Urinary bladder (tissue), 4 donors: ENCODE results near the gene TMC3. TPM values are rescaled to one million over a fixed set of nuclear protein-coding genes. Genes with fewer than 3 reads are reported as not detected.

Experiments
- DNase-seq: peaks from one replicate; pipeline ENCODE4 v3.0.0-alpha.2; 2015; ENCODE audit errors: extremely low spot score
- H3K27ac ChIP-seq: one replicate; pipeline ENCODE4 v1.5.1; 2013; ENCODE audit warnings: low read depth, mild to moderate bottlenecking, moderate library complexity
- H3K36me3 ChIP-seq: one replicate; pipeline ENCODE4 v1.6.1; 2013; ENCODE audit warnings: mild to moderate bottlenecking, moderate library complexity; ENCODE audit not compliant: insufficient read depth
- H3K4me1 ChIP-seq: one replicate; pipeline ENCODE4 v1.6.1; 2013; ENCODE audit warnings: mild to moderate bottlenecking, moderate library complexity; ENCODE audit not compliant: insufficient read depth
- H3K4me3 ChIP-seq: one replicate; pipeline ENCODE4 v1.5.1; 2013; ENCODE audit warnings: low read depth, low read length
- WGBS: extraction: QIAGEN DNeasy Blood & Tissue Kit; methylation state at CpG from one replicate; pipeline ENCODE4 v1.1.7; 2013; 5-methylcytosine and 5-hydroxymethylcytosine counted together
- polyA plus RNA-seq: library from polyadenylated mRNA; stranded (reverse); fragments of 200-250 nt; gene quantifications from one replicate; pipeline ENCODE4 v1.2.3, GENCODE V29; 2013
- total RNA-seq: library from RNA; depleted of rRNA; stranded (reverse); fragments of >200 nt; gene quantifications from one replicate; pipeline ENCODE4 v1.2.3, GENCODE V29; 2014
- donor health status: healthy with polysubstance abuse.
- donor health status: healthy.

TMC3 gene
- total and polyA plus RNA-seq, 2 donors: 0.62 to 0.95 TPM

GRCh38 chr15:81398910-81399551 is 25.0 kb upstream of the TMC3 start:
- Histone ChIP-seq H3K27ac (peak overlapping the region; percentile 50), H3K4me3 (no peak overlapping the region), H3K36me3 (no peaks in the 10 kb centered on the region), H3K4me1 (no peaks in the 10 kb centered on the region)
- DNase-seq: no peak
- 61% methylated on average over 5 of the region's 5 CpGs for WGBS

GRCh38 chr15:81398456-81398855 is 24.4 kb upstream of the TMC3 start:
- no peak overlapping the region for H3K4me3 ChIP-seq
- DNase-seq: no peak
- no peaks in the 10 kb centered on the region for H3K4me1 ChIP-seq
- no peaks in the 10 kb centered on the region for H3K36me3 ChIP-seq
- WGBS: 84% methylated on average over 3 of the region's 3 CpGs
- no peak overlapping the region for H3K27ac ChIP-seq

- Histone ChIP-seq H3K4me1 (no peaks in the 10 kb centered on the region), H3K36me3 (no peaks in the 10 kb centered on the region), H3K27ac (no peak overlapping the region), H3K4me3 (no peak overlapping the region)
- DNase-seq: no peak
These were observed 20.6 kb upstream of the TMC3 start for GRCh38 chr15:81394603-81395002.

GRCh38 chr15:81391657-81392056 is 17.6 kb upstream of the TMC3 start:
- H3K27ac ChIP-seq: no peak overlapping the region
- 98% methylated on average over 2 of the region's 2 CpGs for WGBS
- H3K36me3 ChIP-seq: no peaks in the 10 kb centered on the region
- DNase-seq: no peak
- H3K4me3 ChIP-seq: no peak overlapping the region
- H3K4me1 ChIP-seq: no peaks in the 10 kb centered on the region

GRCh38 chr15:81388436-81388770 is 14.4 kb upstream of the TMC3 start:
- WGBS: 54% methylated on average over 1 of the region's 1 CpG
- H3K27ac ChIP-seq: no peak overlapping the region
- DNase-seq: no peak

GRCh38 chr15:81387621-81388435 is 13.8 kb upstream of the TMC3 start:
- WGBS: 70% methylated on average over 12 of the region's 12 CpGs
- no peaks in the 10 kb centered on the region for H3K4me1 ChIP-seq
- DNase-seq: no peak
- H3K27ac ChIP-seq: no peak overlapping the region
- H3K36me3 ChIP-seq: no peaks in the 10 kb centered on the region
- H3K4me3 ChIP-seq: no peak overlapping the region

More at GRCh38 chr15:81388436-81388770, 14.4 kb upstream of the TMC3 start:
- no peaks in the 10 kb centered on the region for H3K36me3 ChIP-seq
- no peaks in the 10 kb centered on the region for H3K4me1 ChIP-seq
- no peak overlapping the region for H3K4me3 ChIP-seq

- Histone ChIP-seq H3K4me3 (no peak overlapping the region), H3K27ac (no peak overlapping the region), H3K4me1 (no peaks in the 10 kb centered on the region), H3K36me3 (no peaks in the 10 kb centered on the region)
- DNase-seq: no peak
- 44% methylated on average over 2 of the region's 2 CpGs for WGBS
These were observed 12.9 kb upstream of the TMC3 start for GRCh38 chr15:81386947-81387346.

GRCh38 chr15:81385721-81386076 is 11.7 kb upstream of the TMC3 start:
- 97% methylated on average over 4 of the region's 4 CpGs for WGBS
- Histone ChIP-seq H3K27ac (no peak overlapping the region), H3K36me3 (no peaks in the 10 kb centered on the region), H3K4me3 (no peak overlapping the region), H3K4me1 (no peaks in the 10 kb centered on the region)
- no peak for DNase-seq

GRCh38 chr15:81384891-81385720 is 11.1 kb upstream of the TMC3 start:
- no peak for DNase-seq
- Histone ChIP-seq H3K36me3 (no peaks in the 10 kb centered on the region), H3K4me3 (no peak overlapping the region), H3K4me1 (no peaks in the 10 kb centered on the region), H3K27ac (no peak overlapping the region)
- 89% methylated on average over 6 of the region's 6 CpGs for WGBS

- DNase-seq: no peak
- Histone ChIP-seq H3K36me3 (no peaks in the 10 kb centered on the region), H3K27ac (no peak overlapping the region), H3K4me1 (no peaks in the 10 kb centered on the region), H3K4me3 (no peak overlapping the region)
- 79% methylated on average over 2 of the region's 2 CpGs for WGBS
These were observed 7.7 kb upstream of the TMC3 start for GRCh38 chr15:81381720-81382119.

GRCh38 chr15:81380668-81381067 is 6.7 kb upstream of the TMC3 start:
- WGBS: 94% methylated on average over 2 of the region's 2 CpGs
- H3K36me3 ChIP-seq: no peaks in the 10 kb centered on the region
- DNase-seq: no peak
- H3K4me3 ChIP-seq: no peak overlapping the region
- no peak overlapping the region for H3K27ac ChIP-seq
- H3K4me1 ChIP-seq: no peaks in the 10 kb centered on the region

GRCh38 chr15:81380203-81380602 is 6.2 kb upstream of the TMC3 start:
- Histone ChIP-seq H3K36me3 (no peaks in the 10 kb centered on the region), H3K27ac (no peak overlapping the region), H3K4me1 (no peaks in the 10 kb centered on the region), H3K4me3 (no peak overlapping the region)
- WGBS: 63% methylated on average over 3 of the region's 3 CpGs
- no peak for DNase-seq

- H3K36me3 ChIP-seq: no peaks in the 10 kb centered on the region
- no peak for DNase-seq
- WGBS: 37% methylated on average over 9 of the region's 9 CpGs
These were observed 5.3 kb upstream of the TMC3 start for GRCh38 chr15:81379269-81379668.

GRCh38 chr15:81378443-81378842 is 4.4 kb upstream of the TMC3 start:
- Histone ChIP-seq H3K4me1 (no peaks in the 10 kb centered on the region), H3K36me3 (no peaks in the 10 kb centered on the region), H3K27ac (no peak overlapping the region), H3K4me3 (no peak overlapping the region)
- DNase-seq: no peak
- WGBS: 56% methylated on average over 2 of the region's 2 CpGs

More at GRCh38 chr15:81379269-81379668, 5.3 kb upstream of the TMC3 start:
- Histone ChIP-seq H3K4me1 (no peaks in the 10 kb centered on the region), H3K27ac (no peak overlapping the region), H3K4me3 (no peak overlapping the region)
